ENCODE measurements around the gene TMEM201.

Gene TMEM201

DNA sequence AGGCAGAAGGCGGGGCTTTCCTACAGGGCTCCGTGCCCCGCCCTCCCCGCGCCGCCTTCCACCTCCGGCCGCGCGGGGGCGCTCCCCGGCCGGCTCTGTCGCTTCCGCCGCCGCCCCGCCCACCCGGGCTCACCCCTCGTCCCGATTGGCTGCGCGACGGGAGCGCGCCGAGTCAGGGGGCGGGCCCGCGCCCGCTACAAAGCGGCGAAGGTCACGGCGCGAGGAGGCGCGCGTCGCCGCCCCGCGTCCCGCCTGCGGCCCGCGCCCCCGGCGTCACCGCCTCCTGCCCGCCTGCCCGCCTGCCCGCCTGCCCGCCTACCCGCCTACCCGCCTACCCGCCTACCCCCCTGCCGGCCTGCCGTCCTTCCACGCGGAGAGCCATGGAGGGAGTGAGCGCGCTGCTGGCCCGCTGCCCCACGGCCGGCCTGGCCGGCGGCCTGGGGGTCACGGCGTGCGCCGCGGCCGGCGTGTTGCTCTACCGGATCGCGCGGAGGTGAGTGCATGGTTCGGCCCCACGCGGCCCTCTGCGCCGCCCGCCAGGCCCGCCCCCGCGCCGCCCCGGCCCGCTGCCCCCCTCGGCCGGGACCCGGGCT, at the start of gene TMEM201:
TSS of gene TMEM201 (plus strand) at position 361 of the 593 bp plus-strand sequence. CDS start at position 381, 20 bp downstream.
- peak within 1 kb of the TSS; percentile 71 for H3K4me3 Mint-ChIP-seq
- H3K4me1 Mint-ChIP-seq (ENCODE audit: low read depth), result peaks cover 53% of the 10 kb centered on the region
- H3K36me3 Mint-ChIP-seq (ENCODE audit: low read depth), result no peaks in the 10 kb centered on the region
- peak within 1 kb of the TSS; percentile 33 for H3K27ac Mint-ChIP-seq
- H3K27me3 Mint-ChIP-seq, result peaks cover 6% of the 10 kb centered on the region
- intact Hi-C loops (cut with micrococcal nuclease), result no loop called here
- no peaks in the 10 kb centered on the region for H3K9me3 Mint-ChIP-seq

DNA sequence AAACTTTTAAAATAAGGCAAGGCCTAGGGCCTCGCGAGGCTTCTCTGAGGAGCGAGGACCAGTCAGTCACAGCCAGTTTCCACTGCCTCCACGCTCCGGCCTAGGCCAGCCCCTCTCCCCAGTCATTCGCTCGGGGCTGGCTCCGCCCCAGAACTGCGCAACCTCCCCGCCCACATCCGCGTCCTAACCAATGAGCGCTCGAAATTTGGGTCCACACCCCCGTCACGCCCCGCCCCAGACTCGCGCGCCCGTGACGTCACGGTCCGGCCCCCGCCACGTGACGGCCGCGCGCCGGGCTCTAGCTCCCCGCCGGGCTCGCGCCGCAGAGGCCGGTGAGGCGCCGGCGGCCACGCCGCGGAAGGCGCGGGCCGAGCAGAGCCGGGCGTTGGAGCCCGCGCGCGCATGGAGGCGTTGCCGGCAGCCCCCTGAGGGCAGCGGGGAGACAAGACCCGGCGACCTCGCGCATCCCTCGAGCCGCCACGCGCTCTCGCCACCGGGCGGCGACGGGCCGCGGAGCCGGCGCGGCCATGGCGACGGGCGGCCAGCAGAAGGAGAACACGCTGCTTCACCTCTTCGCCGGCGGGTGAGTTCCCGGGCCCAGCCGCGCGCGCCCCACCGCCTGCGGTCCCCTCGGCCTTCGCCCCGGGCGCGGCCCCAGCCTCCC, 49.4 kb upstream of the TMEM201 start, which contains the start of gene SLC25A33:
TSS of gene SLC25A33 (plus strand) at position 301 of the 664 bp plus-strand sequence. CDS start at position 528, 227 bp downstream.
- Mint-ChIP-seq H3K27ac (peak within 1 kb of the TSS; percentile 85), H3K27me3 (no peaks in the 10 kb centered on the region), H3K4me1 (ENCODE audit: low read depth) (peaks cover 27% of the 10 kb centered on the region), H3K9me3 (no peaks in the 10 kb centered on the region), H3K4me3 (peak within 1 kb of the TSS; percentile 92), H3K36me3 (ENCODE audit: low read depth) (no peaks in the 10 kb centered on the region)
- intact Hi-C loops (cut with micrococcal nuclease), result no loop called here

- Mint-ChIP-seq H3K27me3 (no peaks in the 10 kb centered on the region), H3K36me3 (ENCODE audit: low read depth) (no peaks in the 10 kb centered on the region), H3K4me1 (ENCODE audit: low read depth) (peaks cover 27% of the 10 kb centered on the region), H3K4me3 (peak overlapping the region; percentile 92), H3K9me3 (no peaks in the 10 kb centered on the region), H3K27ac (peak overlapping the region; percentile 85)
- intact Hi-C loops (cut with micrococcal nuclease), result no loop called here
Observed at GRCh38 chr1:9539829-9540550, 48.7 kb upstream of the TMEM201 start.

- Mint-ChIP-seq H3K9me3 (no peaks in the 10 kb centered on the region), H3K27me3 (no peaks in the 10 kb centered on the region), H3K36me3 (ENCODE audit: low read depth) (no peaks in the 10 kb centered on the region), H3K27ac (no peak overlapping the region), H3K4me1 (ENCODE audit: low read depth) (peaks cover 35% of the 10 kb centered on the region), H3K4me3 (no peak overlapping the region)
- intact Hi-C loops (cut with micrococcal nuclease), result no loop called here
Observed at GRCh38 chr1:9542430-9542829, 46.3 kb upstream of the TMEM201 start.

- intact Hi-C loops (cut with micrococcal nuclease), result no loop called here
- Mint-ChIP-seq H3K27ac (no peak overlapping the region), H3K27me3 (no peaks in the 10 kb centered on the region), H3K4me1 (ENCODE audit: low read depth) (peaks cover 38% of the 10 kb centered on the region), H3K9me3 (no peaks in the 10 kb centered on the region), H3K36me3 (ENCODE audit: low read depth) (peaks cover 7% of the 10 kb centered on the region), H3K4me3 (no peak overlapping the region)
Observed at GRCh38 chr1:9544926-9545325, 43.8 kb upstream of the TMEM201 start.

DNA sequence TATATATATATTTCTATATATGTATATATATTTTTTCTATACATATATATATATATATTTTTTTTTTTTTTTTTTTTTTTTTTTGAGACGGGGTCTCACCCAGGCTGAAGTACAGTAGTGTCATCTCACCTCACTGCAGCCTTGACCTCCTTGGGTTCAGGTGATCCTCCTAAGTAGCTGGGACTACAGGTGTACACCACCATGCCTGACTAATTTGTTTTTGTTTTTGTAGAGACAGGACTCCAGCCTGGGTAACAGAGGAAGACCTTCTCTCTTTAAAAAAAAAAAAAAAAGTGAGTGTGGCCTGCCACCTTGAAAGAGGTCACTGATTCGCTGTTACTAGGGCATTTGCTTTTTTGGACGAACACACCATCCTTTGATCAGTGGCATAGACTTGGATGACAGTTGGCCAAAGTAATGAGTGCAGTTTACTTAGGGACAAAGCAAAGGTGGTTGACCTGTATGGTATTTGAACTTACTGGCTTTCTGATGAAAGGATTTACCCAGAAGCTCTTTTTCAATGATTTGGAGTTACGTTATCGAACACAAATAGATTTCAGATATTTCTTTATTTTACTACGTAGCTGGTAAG, 38.7 kb upstream of the TMEM201 start:
- H3K4me1 Mint-ChIP-seq (ENCODE audit: low read depth), result peaks cover 21% of the 10 kb centered on the region
- H3K27me3 Mint-ChIP-seq, result no peaks in the 10 kb centered on the region
- no peaks in the 10 kb centered on the region for H3K9me3 Mint-ChIP-seq
- no peak overlapping the region for H3K4me3 Mint-ChIP-seq
- no peak overlapping the region for H3K27ac Mint-ChIP-seq
- H3K36me3 Mint-ChIP-seq (ENCODE audit: low read depth), result peaks cover 33% of the 10 kb centered on the region
- intact Hi-C loops (cut with micrococcal nuclease), result no loop called here

DNA sequence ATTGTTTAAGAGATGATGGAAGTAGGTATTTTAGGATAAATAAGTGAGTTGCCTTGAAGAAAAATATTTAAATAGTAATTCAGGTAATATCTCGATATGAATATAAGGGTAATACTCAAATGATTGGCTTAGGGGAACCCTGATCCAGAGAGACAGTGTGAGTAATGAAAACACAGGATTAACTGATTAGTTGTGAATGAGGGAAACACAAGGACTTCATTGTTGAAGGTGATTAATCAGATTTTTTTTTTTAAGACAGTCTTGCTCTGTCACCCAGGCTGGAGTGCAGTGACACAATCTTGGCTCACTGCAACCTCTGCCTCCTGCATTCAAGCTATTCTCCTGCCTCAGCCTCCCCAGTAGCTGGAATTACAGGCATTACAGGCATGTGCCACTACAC, 36.7 kb upstream of the TMEM201 start:
- Mint-ChIP-seq H3K4me1 (ENCODE audit: low read depth) (peaks cover 18% of the 10 kb centered on the region), H3K9me3 (no peaks in the 10 kb centered on the region), H3K4me3 (no peak overlapping the region), H3K36me3 (ENCODE audit: low read depth) (peaks cover 52% of the 10 kb centered on the region), H3K27ac (no peak overlapping the region), H3K27me3 (no peaks in the 10 kb centered on the region)
- intact Hi-C loops (cut with micrococcal nuclease), result no loop called here

DNA sequence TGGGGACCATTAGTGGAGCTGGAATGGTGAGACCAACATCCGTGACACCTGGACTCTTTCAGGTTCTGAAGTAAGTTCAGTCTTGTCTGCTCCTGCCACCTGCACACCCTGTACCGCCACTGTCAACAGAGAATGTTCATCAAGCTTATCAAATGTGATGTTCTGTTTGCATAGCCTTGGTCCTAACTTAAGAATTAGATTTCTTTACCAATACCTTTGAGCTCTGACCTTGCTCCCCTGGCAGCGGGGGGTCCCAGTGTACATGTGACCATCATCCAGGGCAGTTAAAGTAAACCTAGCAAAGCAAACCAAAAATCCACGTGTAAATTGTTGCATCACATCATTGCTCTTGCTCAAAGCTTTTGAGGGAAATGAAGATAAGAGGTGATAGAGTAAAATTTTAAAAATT, 35.0 kb upstream of the TMEM201 start:
- Mint-ChIP-seq H3K4me1 (ENCODE audit: low read depth) (peaks cover 7% of the 10 kb centered on the region), H3K36me3 (ENCODE audit: low read depth) (peaks cover 69% of the 10 kb centered on the region), H3K4me3 (no peak overlapping the region), H3K9me3 (no peaks in the 10 kb centered on the region), H3K27me3 (no peaks in the 10 kb centered on the region), H3K27ac (no peak overlapping the region)
- intact Hi-C loops (cut with micrococcal nuclease), result no loop called here

DNA sequence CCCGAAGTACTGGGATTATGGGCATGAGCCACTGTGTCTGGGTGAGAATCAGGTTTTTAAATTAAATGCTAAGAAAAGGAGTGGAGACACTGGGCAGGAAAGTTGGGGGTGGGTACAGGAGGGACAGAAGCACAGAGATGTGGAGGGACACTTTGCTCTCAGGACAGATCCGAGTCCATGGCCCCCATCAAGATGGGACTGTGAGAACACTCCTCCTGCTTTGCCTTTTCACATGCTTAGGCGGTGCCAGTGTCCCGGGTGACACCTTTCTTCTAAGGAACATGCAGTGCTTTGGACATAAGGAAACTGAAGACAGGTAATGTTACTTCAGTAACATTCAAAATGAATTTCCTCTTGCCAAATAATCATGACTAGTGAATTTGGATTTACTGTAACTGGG, 32.8 kb upstream of the TMEM201 start:
- H3K36me3 Mint-ChIP-seq (ENCODE audit: low read depth), result peaks cover 67% of the 10 kb centered on the region

DNA sequence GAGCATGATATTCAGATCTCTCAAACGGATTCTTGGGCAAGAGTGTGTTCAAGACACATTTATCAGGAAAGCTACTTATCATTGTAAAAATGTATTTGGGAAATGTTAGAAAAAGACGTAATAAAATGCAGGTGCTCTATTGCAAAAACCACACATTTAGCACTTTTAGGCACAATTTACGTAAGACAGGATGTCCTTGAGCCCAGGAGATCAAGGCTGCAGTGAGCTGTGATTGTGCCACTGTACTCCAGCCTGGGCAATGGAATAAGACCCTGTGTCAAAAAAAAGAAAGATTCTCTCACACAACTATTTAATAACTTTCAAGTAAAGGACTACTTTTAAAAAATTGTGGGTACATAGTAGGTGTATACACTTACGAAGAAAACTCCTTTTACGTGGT, 31.1 kb upstream of the TMEM201 start:
- no peak overlapping the region for H3K4me3 Mint-ChIP-seq
- intact Hi-C loops (cut with micrococcal nuclease), result no loop called here
- no peaks in the 10 kb centered on the region for H3K9me3 Mint-ChIP-seq
- peaks cover 67% of the 10 kb centered on the region for H3K36me3 Mint-ChIP-seq (ENCODE audit: low read depth)
- H3K27ac Mint-ChIP-seq, result no peak overlapping the region
- H3K27me3 Mint-ChIP-seq, result no peaks in the 10 kb centered on the region
- H3K4me1 Mint-ChIP-seq (ENCODE audit: low read depth), result no peaks in the 10 kb centered on the region

More for the DNA sequence above, 32.8 kb upstream of the TMEM201 start:
- Mint-ChIP-seq H3K27ac (no peak overlapping the region), H3K9me3 (no peaks in the 10 kb centered on the region), H3K4me3 (no peak overlapping the region), H3K4me1 (ENCODE audit: low read depth) (no peaks in the 10 kb centered on the region), H3K27me3 (no peaks in the 10 kb centered on the region)
- intact Hi-C loops (cut with micrococcal nuclease), result no loop called here

DNA sequence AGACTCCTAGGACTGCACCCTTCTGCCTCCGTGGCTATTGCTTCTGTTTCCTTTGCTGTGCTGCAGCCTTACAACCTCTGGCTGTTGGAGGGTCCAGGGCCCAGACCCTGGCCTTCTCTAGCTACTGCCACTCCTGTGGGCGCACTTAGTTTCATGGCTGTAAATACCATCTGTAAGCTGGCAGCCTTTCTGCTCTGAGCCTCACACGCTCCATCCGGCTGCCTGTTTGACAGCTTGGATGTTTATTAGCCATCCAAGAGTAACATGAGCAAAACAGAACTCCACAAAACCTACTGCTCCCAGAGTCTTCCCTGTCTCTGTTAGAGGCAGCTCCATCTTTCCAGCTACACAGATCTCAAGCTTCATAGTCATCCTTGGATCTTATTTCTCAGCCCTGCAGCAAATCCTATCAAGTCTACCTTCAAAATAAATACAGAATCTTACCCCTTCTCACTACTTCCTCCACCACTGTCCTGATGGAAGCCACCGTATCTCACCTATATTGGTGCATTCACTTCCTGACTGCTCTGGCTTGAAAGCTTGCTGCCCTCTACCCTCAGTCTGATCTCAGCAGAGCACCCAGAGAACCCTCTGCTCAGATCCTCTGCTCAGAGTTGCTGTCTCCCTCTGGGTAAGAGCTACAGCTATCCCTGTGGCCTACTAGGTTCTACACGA, 30.3 kb upstream of the TMEM201 start:
- Mint-ChIP-seq H3K27ac (no peak overlapping the region), H3K36me3 (ENCODE audit: low read depth) (peaks cover 66% of the 10 kb centered on the region), H3K4me1 (ENCODE audit: low read depth) (no peaks in the 10 kb centered on the region), H3K9me3 (no peaks in the 10 kb centered on the region), H3K4me3 (no peak overlapping the region), H3K27me3 (no peaks in the 10 kb centered on the region)
- intact Hi-C loops (cut with micrococcal nuclease), result no loop called here

DNA sequence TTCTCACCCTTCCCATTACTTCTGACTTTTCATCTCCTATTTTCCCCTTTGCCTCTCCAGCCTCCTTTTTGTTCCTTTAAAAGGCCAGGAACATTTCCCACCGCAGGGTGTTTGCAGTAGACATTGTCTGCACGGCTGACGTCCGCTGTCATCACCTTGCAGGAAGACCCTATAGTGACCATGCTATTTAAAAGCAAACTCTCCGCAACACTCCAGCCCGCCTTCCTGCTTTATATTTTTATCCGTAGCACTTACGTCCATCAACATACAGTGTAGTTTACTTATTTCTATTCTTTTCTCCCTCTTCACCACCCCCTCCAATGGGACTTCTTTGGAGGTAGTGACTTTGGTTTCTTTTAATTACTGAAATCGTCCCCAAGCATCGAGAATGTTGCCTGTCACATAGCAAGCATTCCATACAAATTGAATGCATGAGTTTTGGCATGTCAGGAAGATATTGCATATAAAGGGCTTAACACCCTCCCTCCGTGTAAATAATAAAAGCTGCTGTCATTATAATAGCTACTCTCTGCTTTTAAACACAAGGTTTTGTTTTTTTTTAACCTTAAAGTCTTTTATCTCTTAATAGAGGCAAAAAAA, 29.7 kb upstream of the TMEM201 start:
- Mint-ChIP-seq H3K4me3 (no peak overlapping the region), H3K27me3 (no peaks in the 10 kb centered on the region), H3K4me1 (ENCODE audit: low read depth) (no peaks in the 10 kb centered on the region), H3K36me3 (ENCODE audit: low read depth) (peaks cover 65% of the 10 kb centered on the region), H3K9me3 (no peaks in the 10 kb centered on the region), H3K27ac (no peak overlapping the region)
- intact Hi-C loops (cut with micrococcal nuclease), result no loop called here

GRCh38 chr1:9559673-9560072, 29.0 kb upstream of the TMEM201 start:
- H3K4me1 Mint-ChIP-seq (ENCODE audit: low read depth), result no peaks in the 10 kb centered on the region
- H3K4me3 Mint-ChIP-seq, result no peak overlapping the region
- H3K27me3 Mint-ChIP-seq, result no peaks in the 10 kb centered on the region
- H3K9me3 Mint-ChIP-seq, result no peaks in the 10 kb centered on the region
- no peak overlapping the region for H3K27ac Mint-ChIP-seq
- intact Hi-C loops (cut with micrococcal nuclease), result no loop called here
- peaks cover 65% of the 10 kb centered on the region for H3K36me3 Mint-ChIP-seq (ENCODE audit: low read depth)

All from dendritic cell treated with granulocyte-macrophage colony-stimulating factor and Interleukin-4, amounts not matched to agents 40 ng/mL and 50 ng/mL, for 4 days (primary cell).